ENCODE results near the gene SEC63.
"Not testable (repeated sequence)": the region's sequence is repeated elsewhere in the genome, so short reads cannot be mapped to it uniquely, and the experiment has no call there.

SEC63 gene

DNA sequence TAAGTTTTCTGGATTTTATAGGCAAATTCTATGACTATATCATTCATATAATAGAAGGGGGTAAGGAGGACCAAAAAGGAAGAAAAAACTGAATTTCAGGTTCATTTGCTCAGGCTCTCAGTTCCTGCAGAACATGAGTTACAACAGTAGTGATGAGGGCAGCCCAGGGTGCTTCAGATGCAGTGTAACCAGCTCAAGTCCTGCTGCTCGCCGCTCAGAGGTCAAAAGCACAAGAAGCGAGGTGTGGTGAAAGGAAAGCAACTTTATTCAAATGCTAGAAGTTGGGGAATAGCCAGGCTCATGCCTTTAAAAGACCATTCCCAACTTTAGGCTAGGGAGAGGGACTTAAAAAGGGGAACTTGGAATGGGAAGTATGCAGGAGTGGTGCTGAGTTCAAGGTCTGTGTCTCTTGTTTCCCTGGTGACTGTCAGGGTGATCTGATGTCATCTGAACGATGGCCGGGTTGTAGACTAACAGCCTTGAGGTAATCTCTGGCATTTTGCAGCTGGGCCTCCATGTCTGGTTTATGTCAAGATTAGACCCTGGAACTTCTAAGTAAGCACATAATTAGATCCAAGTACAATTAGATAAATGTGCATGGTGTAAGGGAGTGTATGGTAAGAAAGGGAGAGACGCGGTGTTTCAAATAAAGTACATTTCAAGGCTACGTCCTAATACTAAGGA, 14.5 kb upstream of the SEC63 start:
- DNase-seq (ENCODE audit: low read depth in 3 of 3): no peak

DNA sequence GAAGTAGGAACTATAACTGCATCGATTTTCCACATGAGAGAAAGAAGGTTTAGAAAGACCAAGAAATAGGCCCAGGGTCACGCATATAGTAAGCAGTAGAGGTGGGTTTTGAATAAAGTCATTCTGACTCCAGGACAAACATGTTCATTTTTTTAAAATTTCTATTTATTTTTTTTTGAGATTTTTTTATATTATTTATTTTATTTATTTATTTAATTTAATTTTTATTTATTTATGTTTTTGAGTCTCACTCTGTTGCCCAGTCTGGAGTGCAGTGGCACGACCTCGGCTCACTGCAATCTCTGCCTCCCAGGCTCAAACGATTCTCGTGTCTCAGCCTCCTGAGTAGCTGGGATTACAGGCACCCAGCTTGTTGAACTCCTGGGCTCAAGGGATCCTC, 13.2 kb upstream of the SEC63 start:
- DNase-seq (ENCODE audit: low read depth in 3 of 3): no peak

GRCh38 chr6:107970255-107970654, 12.2 kb upstream of the SEC63 start:
- DNase-seq (ENCODE audit: low read depth in 3 of 3): no peak

- DNase-seq (ENCODE audit: low read depth in 3 of 3): no peak
Observed at GRCh38 chr6:107968081-107968480, 10.1 kb upstream of the SEC63 start.

DNA sequence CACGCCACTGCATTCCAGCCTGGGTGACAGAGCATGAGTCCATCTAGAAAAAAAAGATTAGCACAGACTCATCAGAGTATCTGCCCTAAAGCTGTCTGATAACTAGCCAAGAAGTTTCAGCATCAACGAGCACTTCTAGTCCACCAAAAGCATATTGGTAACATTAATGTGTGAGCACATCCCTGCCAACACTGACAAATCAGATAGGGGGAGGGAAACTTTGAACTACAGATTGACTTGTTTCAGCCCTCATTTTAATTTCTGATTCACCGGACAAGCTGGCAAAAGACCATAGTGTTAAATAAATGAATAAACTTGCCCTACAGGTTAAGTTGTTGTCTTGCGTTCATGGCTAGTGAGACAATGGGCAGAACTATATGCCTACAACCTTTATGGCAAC, 7.7 kb upstream of the SEC63 start:
- no peak for DNase-seq (ENCODE audit: low read depth in 3 of 3)

- DNase-seq (ENCODE audit: low read depth in 3 of 3): no peak
Observed at GRCh38 chr6:107962723-107963122, 4.7 kb upstream of the SEC63 start.

- no peak for DNase-seq (ENCODE audit: low read depth in 3 of 3)
Observed at GRCh38 chr6:107959392-107959791, 1.4 kb upstream of the SEC63 start.

DNA sequence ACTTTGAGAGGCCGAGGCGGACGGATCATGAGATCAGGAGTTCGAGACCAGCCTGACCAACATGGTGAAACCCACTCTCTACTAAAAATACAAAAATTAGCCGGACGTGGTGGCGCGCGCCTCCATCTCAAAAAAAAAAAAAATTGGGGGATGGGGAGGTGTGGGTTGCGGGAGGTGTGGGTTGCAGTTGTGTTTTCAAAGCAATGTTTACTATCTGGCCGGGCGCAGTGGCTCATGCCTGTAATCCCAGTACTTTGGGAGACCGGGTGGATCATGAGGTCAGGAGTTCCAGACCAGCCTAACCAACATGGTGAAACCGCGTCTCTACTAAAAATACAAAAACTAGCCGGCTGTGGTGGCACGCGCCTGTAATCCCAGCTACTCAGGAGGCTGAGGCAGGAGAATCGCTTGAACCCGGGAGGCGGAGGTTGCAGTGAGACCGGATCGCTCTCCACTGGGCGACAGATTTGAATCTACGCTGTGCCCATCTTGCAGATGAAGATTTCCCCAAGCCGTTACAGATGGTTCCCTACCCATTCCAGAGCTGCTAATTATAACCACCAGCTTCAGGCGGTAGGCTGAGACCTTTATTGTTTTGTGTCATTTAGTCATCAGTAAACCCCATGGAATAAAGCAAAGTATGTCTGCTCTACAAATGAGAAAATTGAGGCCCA, 818 bp upstream of the SEC63 start:
- DNase-seq (ENCODE audit: low read depth in 3 of 3): not testable (repeated sequence)

GRCh38 chr6:107957308-107957908, 600 bp downstream of the SEC63 start:
- DNase-seq (ENCODE audit: low read depth in 3 of 3): peak in 2 of 3 experiments; percentile 28 to 33

DNA sequence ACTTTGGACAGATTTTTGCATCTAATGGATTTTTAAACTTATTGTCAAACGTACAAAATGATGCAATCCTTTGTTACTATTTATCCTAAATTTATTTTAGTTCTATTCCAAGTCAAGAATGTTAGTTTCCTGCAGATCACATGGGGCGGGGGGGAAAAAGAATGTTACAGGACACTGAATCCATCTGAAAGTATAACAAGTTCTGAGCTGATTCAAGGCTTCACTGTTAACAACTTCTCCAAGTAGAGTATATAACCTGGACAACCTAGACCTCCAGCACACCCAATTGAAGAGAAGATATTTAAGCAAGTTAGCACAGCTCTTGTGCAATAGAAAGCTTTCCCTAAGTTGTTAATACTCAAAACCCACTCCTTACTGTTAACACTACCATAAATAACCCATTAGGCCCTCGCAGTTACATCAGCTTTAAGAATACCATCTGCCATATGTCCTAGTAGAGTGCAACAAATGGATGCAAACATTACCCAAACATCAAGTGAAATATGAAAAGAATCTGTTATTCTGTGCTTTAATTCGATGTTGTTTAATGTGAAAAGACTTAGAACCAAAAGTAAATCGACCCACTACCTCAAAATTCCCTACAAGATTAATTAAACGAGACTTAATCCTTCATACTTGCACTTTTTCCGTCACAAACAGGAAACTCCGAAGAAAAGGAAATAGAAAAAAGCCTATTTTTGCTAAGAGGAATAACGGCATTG, 1.3 kb downstream of the SEC63 start:
- no peak for DNase-seq (ENCODE audit: low read depth in 3 of 3)

- no peak for DNase-seq (ENCODE audit: low read depth in 3 of 3)
Observed at GRCh38 chr6:107956181-107956580, 1.8 kb downstream of the SEC63 start.

DNA sequence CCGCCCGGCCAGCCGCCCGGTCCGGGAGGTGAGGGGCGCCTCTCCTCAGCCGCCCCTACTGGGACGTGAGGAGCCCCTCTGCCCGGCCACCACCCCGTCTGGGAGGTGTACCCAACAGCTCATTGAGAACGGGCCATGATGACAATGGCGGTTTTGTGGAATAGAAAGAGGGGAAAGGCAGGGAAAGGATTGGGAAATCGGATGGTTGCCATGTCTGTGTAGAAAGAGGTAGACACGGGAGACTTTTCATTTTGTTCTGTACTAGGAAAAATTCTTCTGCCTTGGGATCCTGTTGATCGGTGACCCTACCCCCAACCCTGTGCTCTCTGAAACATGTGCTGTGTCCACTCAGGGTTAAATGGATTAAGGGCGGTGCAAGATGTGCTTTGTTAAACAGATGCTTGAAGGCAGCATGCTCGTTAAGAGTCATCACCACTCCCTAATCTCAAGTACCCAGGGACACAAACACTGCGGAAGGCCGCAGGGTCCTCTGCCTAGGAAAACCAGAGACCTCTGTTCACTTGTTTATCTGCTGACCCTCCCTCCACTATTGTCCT, 4.1 kb downstream of the SEC63 start:
- DNase-seq (ENCODE audit: low read depth in 3 of 3): not testable (repeated sequence)

DNA sequence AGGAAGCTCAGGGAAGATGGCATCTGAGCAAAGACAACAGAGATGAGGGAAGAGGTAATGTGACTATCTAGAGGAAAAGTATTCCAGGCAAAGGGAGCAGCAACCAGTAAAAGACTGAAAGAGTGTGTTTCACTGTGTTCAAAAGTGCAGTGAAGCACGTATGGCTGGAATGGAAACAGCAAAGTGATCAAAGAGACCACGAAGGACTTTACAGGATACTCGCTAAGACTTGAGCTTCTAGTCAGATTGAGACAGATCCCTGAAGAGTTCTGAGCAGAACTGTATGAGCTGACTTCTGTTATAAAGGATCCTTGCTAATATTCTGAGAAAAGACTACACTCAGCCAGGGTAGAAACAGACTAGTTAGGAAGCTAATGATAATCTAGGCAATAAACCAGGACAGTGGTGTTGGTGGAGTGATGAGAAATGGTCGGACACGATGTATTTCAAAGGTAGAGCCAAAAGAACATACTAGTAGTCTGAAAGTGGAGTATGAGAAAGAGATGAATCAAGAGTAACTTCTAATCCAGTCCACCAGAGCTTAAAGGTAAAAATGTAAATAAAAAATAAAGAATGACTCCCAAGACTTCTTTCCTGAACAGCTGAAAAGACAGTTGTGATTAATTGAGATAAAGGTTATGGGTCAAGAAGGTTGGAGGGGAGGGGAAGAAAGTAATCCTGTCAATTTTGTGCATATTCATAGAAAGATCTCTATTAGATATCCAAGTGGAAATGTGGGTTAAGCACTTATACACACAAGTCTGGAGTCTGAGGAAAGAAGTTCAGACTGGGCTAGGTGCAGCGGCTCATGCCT, 14.2 kb downstream of the SEC63 start:
- DNase-seq (ENCODE audit: low read depth in 3 of 3): no peak

DNA sequence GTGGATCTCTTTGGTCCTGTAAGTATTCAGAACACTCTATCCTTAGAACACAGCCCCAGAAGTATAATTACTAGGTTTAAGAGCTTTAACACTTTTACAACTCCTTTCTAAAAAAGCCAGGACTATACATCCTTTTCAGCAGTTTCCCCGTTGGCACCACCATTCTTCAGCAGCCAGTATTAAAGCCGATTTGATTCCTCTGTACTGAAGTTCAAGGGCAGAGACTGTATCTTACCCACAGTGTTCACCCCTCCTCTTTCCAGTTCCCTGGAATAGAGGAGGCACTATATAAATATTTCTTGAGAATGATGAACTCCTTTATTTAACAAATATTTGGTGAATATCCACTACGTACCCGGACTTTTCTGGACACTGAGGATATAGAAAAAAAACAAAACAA, 15.9 kb downstream of the SEC63 start:
- DNase-seq (ENCODE audit: low read depth in 3 of 3): no peak

- no peak for DNase-seq (ENCODE audit: low read depth in 3 of 3)
Observed at GRCh38 chr6:107941627-107942026, 16.4 kb downstream of the SEC63 start.

DNA sequence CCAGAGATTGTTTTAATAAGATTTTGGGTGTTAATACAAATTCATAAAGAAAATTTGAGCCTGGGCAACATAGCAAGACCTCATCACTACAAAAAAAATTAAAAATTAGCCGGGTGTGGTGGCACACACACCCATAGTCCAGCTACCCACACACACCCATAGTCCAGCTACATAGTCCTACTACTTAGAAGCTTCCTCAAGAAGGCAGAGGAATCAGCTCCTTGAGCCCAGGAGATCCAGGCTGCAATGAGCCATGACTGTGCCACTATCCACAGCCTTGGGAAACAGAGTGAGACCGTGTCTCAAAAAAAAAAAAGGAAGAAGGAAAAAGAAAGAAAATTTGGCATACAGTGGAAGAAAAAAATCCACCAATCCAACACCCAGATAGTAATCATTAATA, 16.8 kb downstream of the SEC63 start:
- DNase-seq (ENCODE audit: low read depth in 3 of 3): no peak

DNA sequence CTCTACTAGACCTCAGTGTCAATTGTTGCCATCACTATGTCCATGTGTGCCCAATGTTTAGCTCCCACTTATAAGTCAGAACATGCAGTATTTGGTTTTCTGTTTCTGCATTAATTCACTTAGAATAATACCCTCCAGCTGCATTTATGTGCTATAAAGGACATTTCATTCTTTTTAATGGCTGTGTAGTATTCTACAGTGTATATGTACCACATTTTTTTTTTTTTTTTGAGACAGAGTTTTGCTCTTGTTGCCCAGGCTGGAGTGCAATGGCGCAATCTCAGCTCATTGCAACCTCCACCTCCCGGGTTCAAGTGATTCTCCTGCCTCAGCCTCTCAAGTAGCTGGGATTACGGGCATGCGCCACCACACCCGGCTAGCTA, 21.1 kb downstream of the SEC63 start:
- DNase-seq (ENCODE audit: low read depth in 3 of 3): not testable (repeated sequence)

DNA sequence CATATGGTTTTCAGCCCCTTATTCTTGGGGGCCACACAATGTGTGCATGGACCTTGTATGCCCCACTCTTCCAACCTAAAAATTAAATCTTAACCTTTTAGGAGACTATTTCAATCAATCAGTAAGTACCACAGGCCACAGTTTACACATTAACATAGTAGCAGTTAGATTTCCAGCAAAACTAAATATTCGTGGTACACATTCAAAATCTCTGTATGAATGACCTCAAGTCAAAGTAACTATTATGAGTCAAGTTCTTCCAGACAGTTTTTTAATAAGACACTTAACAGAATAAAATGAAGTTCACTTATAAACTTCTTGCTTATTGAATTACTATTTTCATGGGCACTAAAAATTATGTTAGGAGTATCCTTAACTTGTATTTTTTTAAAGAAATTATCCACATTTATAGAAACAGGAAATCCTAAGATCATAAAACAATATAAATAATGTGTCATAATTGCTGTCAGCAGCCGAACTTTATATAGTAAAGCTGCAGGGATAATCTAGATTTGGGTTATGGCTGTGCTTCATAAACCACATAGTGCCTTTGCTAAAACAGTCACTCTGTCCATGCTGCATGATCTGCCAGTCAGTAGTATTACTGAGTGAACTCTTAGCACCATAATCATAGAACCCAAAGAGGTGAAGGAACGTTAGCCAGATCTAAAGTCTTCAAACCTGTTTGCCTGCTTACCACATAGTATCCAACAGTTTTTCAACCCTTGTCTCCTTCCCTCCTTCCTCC, 21.7 kb downstream of the SEC63 start:
- no peak for DNase-seq (ENCODE audit: low read depth in 3 of 3)

DNA sequence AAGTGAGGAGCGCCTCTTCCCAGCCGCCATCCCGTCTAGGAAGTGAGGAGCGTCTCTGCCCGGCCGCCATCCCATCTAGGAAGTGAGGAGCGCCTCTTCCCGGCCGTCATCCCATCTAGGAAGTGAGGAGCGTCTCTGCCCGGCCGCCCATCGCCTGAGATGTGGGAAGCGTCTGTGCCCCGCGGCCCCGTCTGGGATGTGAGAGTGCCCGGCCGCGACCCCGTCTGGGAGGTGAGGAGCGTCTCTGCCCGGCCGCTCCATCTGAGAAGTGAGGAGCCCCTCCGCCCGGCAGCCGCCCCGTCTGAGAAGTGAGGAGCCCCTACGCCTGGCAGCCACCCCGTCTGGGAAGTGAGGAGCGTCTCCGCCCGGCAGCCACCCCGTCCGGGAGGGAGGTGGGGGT, 23.8 kb downstream of the SEC63 start:
- not testable (repeated sequence) for DNase-seq (ENCODE audit: low read depth in 3 of 3)

GRCh38 chr6:107932580-107932979, 25.4 kb downstream of the SEC63 start:
- DNase-seq (ENCODE audit: low read depth in 3 of 3): no peak

GRCh38 chr6:107931894-107932293, 26.1 kb downstream of the SEC63 start:
- DNase-seq (ENCODE audit: low read depth in 3 of 3): no peak

All from stimulated activated CD4-positive, alpha-beta T cell treated with anti-CD3 and anti-CD28 coated beads, TNF-alpha, amount 100 ng/mL, for 4 hours (primary cell).